ENCODE results near the gene PTRH1. TPM values are rescaled to one million over a fixed set of nuclear protein-coding genes. Genes with fewer than 3 reads are reported as not detected.
A peak's percentile ranks its signal among the peaks of the same experiment; 100 is the strongest.

PTRH1 gene
- total RNA-seq, 4 donors from 2014 or later, result 7.4 to 58.4 (median 41.6) TPM

GRCh38 chr9:127723013-127723412 lies 7.5 kb upstream of the PTRH1 start:
- H3K27ac ChIP-seq, result no peak overlapping the region
- H3K9me3 ChIP-seq, result no peaks in the 10 kb centered on the region
- H3K4me3 ChIP-seq, result no peak overlapping the region
- no peaks in the 10 kb centered on the region for H3K27me3 ChIP-seq
- TF ChIP-seq POLR2AphosphoS5 (IDR thresholded peaks at IDR 0.05), result no peak
- no peak for TF ChIP-seq EP300 (IDR thresholded peaks at IDR 0.05)
- TF ChIP-seq POLR2A (IDR thresholded peaks at IDR 0.05), result no peak
- no peak for TF ChIP-seq CTCF (IDR thresholded peaks at IDR 0.05)
- DNase-seq (ENCODE audit: low spot score in 2 of 2), result no peak
- 91% methylated on average over 8 of the region's 13 CpGs for WGBS
- H3K4me1 ChIP-seq, result peaks cover 21% of the 10 kb centered on the region
- H3K36me3 ChIP-seq, result no peaks in the 10 kb centered on the region

- peaks cover 21% of the 10 kb centered on the region for H3K4me1 ChIP-seq
- no peak overlapping the region for H3K4me3 ChIP-seq
- H3K36me3 ChIP-seq, result no peaks in the 10 kb centered on the region
- 68% methylated on average over 12 of the region's 12 CpGs for WGBS
- H3K27me3 ChIP-seq, result no peaks in the 10 kb centered on the region
- peak overlapping the region; percentile 19 for H3K27ac ChIP-seq
- TF ChIP-seq CTCF (IDR thresholded peaks at IDR 0.05), result no peak
- TF ChIP-seq EP300 (IDR thresholded peaks at IDR 0.05), result no peak
- no peak for TF ChIP-seq POLR2A (IDR thresholded peaks at IDR 0.05)
- no peak for TF ChIP-seq POLR2AphosphoS5 (IDR thresholded peaks at IDR 0.05)
- DNase-seq (ENCODE audit: low spot score in 2 of 2), result no peak
- no peaks in the 10 kb centered on the region for H3K9me3 ChIP-seq
These were observed 6.7 kb upstream of the PTRH1 start for GRCh38 chr9:127722055-127722745.

- 9% methylated on average over 4 of the region's 11 CpGs for WGBS
- no peak for TF ChIP-seq POLR2A (IDR thresholded peaks at IDR 0.05)
- TF ChIP-seq CTCF (IDR thresholded peaks at IDR 0.05), result no peak
- no peak for TF ChIP-seq EP300 (IDR thresholded peaks at IDR 0.05)
- Histone ChIP-seq H3K27me3 (no peaks in the 10 kb centered on the region), H3K27ac (peak overlapping the region; percentile 19), H3K4me1 (peaks cover 22% of the 10 kb centered on the region), H3K9me3 (no peaks in the 10 kb centered on the region), H3K36me3 (no peaks in the 10 kb centered on the region), H3K4me3 (no peak overlapping the region)
- DNase-seq (ENCODE audit: low spot score in 2 of 2), result no peak
These were observed 5.9 kb upstream of the PTRH1 start for GRCh38 chr9:127721391-127721821.

GRCh38 chr9:127720865-127721227 lies 5.4 kb upstream of the PTRH1 start:
- H3K27ac ChIP-seq, result no peak overlapping the region
- H3K4me1 ChIP-seq, result peaks cover 27% of the 10 kb centered on the region

More at GRCh38 chr9:127720865-127721227, 5.4 kb upstream of the PTRH1 start:
- Histone ChIP-seq H3K9me3 (no peaks in the 10 kb centered on the region), H3K4me3 (no peak overlapping the region), H3K36me3 (no peaks in the 10 kb centered on the region), H3K27me3 (no peaks in the 10 kb centered on the region)
- TF ChIP-seq CTCF (IDR thresholded peaks at IDR 0.05) (no peak), POLR2AphosphoS5 (IDR thresholded peaks at IDR 0.05) (no peak), EP300 (IDR thresholded peaks at IDR 0.05) (no peak), POLR2A (IDR thresholded peaks at IDR 0.05) (no peak)
- DNase-seq (ENCODE audit: low spot score in 2 of 2), result no peak

Measured in suprapubic skin (tissue), 4 donors.